Activated T-cell treated with anti-CD3 and anti-CD28 coated beads, Interleukin-2, amount 50 U/mL, for 72 hours (primary cell): ENCODE results near the gene DHFR. TPM values are rescaled to one million over a fixed set of nuclear protein-coding genes. Genes with fewer than 3 reads are reported as not detected.
"Not testable (repeated sequence)": the region's sequence is repeated elsewhere in the genome, so short reads cannot be mapped to it uniquely, and the experiment has no call there.

Experiments
- ATAC-seq, 2 donors: fragments of 150-1000 bp; cut with Tn5 transposase; replicated peaks in 1 of 2; 2 replicates each; pipeline ENCODE4 v1.10.0; 2021; ENCODE audit warnings: moderate library complexity in 2 of 2, mild to moderate bottlenecking in 1 of 2
- DNase-seq, 2 donors: peaks; one replicate each; pipeline ENCODE4 v3.0.0; 2021 to 2022; ENCODE audit warnings: mixed read lengths in 1 of 2
- H3K27ac Mint-ChIP-seq: one replicate; pipeline ENCODE4 v1.8.0; 2022; ENCODE audit warnings: mild to moderate bottlenecking, moderate library complexity, mixed read lengths
- H3K27me3 Mint-ChIP-seq: one replicate; pipeline ENCODE4 v1.8.0; 2022; ENCODE audit warnings: low read depth, mixed read lengths
- H3K36me3 Mint-ChIP-seq, 2 donors: one replicate each; pipeline ENCODE4 v1.8.0; 2022; ENCODE audit warnings: mixed read lengths in 2 of 2, mild to moderate bottlenecking in 1 of 2; ENCODE audit not compliant: insufficient read depth in 2 of 2
- H3K4me1 Mint-ChIP-seq: one replicate; pipeline ENCODE4 v1.8.0; 2022; ENCODE audit warnings: low read depth, mixed read lengths
- H3K4me3 Mint-ChIP-seq, 2 donors: one replicate each; pipeline ENCODE4 v1.8.0; 2022; ENCODE audit warnings: mild to moderate bottlenecking in 2 of 2, mixed read lengths in 2 of 2, moderate library complexity in 2 of 2
- H3K9me3 Mint-ChIP-seq, 2 donors: one replicate each; pipeline ENCODE4 v1.8.0; 2022; ENCODE audit warnings: mixed read lengths in 2 of 2
- total RNA-seq, 2 donors: library from RNA; stranded (reverse); gene quantifications; one replicate each; pipeline ENCODE4 v1.2.3, GENCODE V29; 2022

The DHFR gene
- total RNA-seq, 2 donors from 2014 or later: 48.6 to 49.4 TPM

DNA sequence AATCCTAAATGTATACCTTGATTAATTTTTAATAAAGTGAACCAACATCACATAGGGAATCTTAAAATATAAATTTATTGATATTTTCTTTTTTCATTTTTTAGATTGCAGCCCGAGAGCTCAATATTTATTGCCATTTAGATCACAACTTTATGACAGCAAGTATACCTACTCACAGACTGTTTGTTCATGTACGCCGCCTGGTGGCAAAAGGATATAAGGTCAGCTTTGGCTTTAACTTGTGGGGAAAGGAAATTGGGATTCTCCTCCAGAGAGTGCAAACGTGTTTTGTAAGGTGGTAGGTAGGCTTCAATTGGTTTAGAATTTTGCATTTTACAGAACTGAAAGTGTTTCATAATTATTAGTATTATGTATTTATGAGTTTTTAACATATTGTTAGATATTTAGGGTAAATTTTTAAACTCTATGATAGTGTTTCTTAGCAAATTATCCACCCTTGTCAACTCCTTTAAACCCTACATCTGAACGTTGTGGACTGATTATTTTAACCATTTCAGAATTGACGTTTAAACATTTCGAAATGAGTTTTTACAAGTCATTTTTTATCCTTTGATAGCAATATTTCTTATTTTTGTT is 17.5 kb upstream of the DHFR start:
- Mint-ChIP-seq H3K27ac (no peak overlapping the region), H3K4me3 (no peak overlapping the region), H3K27me3 (no peaks in the 10 kb centered on the region), H3K4me1 (no peaks in the 10 kb centered on the region), H3K36me3 (peaks cover 3 to 12% of the 10 kb centered on the region in 2 donors), H3K9me3 (no peaks in the 10 kb centered on the region)
- ATAC-seq (peak; percentile 60 to 65), DNase-seq (peak; percentile 67 to 70)

- Mint-ChIP-seq H3K27me3 (no peaks in the 10 kb centered on the region), H3K9me3 (no peaks in the 10 kb centered on the region), H3K36me3 (peaks cover 4 to 16% of the 10 kb centered on the region in 2 donors), H3K27ac (no peak overlapping the region), H3K4me1 (peaks cover 11% of the 10 kb centered on the region), H3K4me3 (no peak overlapping the region)
- ATAC-seq: peak in 1 of 2 donors; percentile 30
- DNase-seq: no peak
Observed at GRCh38 chr5:80668016-80668969, 13.5 kb upstream of the DHFR start.

DNA sequence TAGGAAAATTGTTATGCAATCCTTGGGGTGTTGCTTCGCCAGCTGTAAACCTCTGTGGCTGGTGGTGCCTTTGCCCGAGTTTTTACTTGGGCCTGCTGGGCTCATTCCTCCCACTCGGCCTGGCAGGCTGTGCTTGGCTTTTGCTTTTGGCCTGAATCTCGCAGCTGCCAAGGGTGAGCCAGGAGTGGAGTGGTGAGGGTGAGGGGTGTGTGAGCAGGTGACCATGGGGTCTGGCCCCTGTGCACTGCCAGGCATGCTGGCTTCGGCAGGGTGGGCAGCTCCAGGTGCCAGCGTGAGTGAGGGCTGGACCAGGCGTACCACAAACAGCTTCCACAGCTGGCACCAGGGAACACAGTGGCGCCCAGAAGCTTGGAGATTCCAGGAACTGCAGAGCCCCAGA is 12.6 kb upstream of the DHFR start:
- H3K36me3 Mint-ChIP-seq: peaks cover 4 to 22% of the 10 kb centered on the region in 2 donors
- no peak overlapping the region for H3K27ac Mint-ChIP-seq
- H3K27me3 Mint-ChIP-seq: no peaks in the 10 kb centered on the region
- ATAC-seq (no peak), DNase-seq (no peak)
- H3K4me3 Mint-ChIP-seq: no peak overlapping the region
- no peaks in the 10 kb centered on the region for H3K9me3 Mint-ChIP-seq
- peaks cover 11% of the 10 kb centered on the region for H3K4me1 Mint-ChIP-seq

GRCh38 chr5:80665057-80665456 is 10.3 kb upstream of the DHFR start:
- Mint-ChIP-seq H3K4me1 (peaks cover 19% of the 10 kb centered on the region), H3K36me3 (peaks cover 7 to 42% of the 10 kb centered on the region in 2 donors), H3K27ac (peak overlapping the region; percentile 33), H3K9me3 (no peaks in the 10 kb centered on the region), H3K4me3 (no peak overlapping the region), H3K27me3 (no peaks in the 10 kb centered on the region)
- DNase-seq (no peak), ATAC-seq (no peak)

DNA sequence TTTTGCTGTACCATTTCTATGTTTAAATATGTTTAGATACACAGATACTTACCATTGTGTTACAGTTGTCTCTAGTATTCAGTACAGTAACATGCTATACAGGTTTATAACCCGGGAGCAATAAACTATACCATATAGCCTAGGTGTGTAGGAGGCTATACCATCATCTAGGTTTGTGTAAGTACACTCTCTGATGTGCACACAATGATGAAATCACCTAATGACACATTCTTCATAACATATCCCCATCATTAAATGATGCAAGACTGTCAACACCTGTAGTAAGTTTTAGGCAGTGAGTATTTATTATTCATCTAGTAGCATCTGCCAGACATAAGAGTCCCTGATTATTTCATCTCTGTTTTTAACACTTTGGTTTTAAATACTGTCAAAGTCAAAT is 7.3 kb upstream of the DHFR start:
- peak overlapping the region; percentile 76 for H3K27ac Mint-ChIP-seq

GRCh38 chr5:80660661-80661060 is 5.9 kb upstream of the DHFR start:
- ATAC-seq, H3K27me3 Mint-ChIP-seq, H3K27ac Mint-ChIP-seq, DNase-seq, H3K9me3 Mint-ChIP-seq, H3K4me3 Mint-ChIP-seq: not testable (repeated sequence)
- Mint-ChIP-seq H3K36me3 (peaks cover 15 to 57% of the 10 kb centered on the region in 2 donors), H3K4me1 (peaks cover 29% of the 10 kb centered on the region)

More for the DNA sequence above, 7.3 kb upstream of the DHFR start:
- H3K4me1 Mint-ChIP-seq: peaks cover 19% of the 10 kb centered on the region
- H3K4me3 Mint-ChIP-seq: peak overlapping the region in 1 of 2 donors; percentile 16
- H3K9me3 Mint-ChIP-seq: no peaks in the 10 kb centered on the region
- peak; percentile 84 to 88 for ATAC-seq
- no peak for DNase-seq
- H3K36me3 Mint-ChIP-seq: peaks cover 15 to 55% of the 10 kb centered on the region in 2 donors
- H3K27me3 Mint-ChIP-seq: no peaks in the 10 kb centered on the region

GRCh38 chr5:80659106-80659505 is 4.3 kb upstream of the DHFR start:
- ATAC-seq (no peak), DNase-seq (no peak)
- peaks cover 15 to 49% of the 10 kb centered on the region in 2 donors for H3K36me3 Mint-ChIP-seq
- peaks cover 23% of the 10 kb centered on the region for H3K4me1 Mint-ChIP-seq
- H3K27ac Mint-ChIP-seq: peak overlapping the region; percentile 34
- H3K4me3 Mint-ChIP-seq: no peak overlapping the region
- no peaks in the 10 kb centered on the region for H3K9me3 Mint-ChIP-seq
- H3K27me3 Mint-ChIP-seq: no peaks in the 10 kb centered on the region

DNA sequence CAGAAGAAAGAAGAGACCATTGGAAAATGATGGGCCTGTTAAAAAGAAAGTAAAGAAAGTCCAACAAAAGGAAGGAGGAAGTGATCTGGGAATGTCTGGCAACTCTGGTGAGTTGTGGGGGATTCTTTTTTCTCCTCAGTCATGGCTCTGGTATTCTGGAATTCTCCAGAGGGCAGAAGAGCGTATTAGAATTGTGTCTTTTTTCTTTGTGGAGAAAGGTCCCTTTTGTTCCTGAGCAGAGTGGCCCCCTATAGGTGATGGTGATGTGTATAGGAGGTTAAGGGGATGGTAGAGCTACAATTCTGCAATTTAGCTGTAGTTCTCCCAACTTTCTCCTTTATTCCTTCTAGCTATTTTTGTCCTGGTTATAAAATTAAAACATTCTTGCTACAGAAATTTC is 1.6 kb upstream of the DHFR start:
- DNase-seq (no peak), ATAC-seq (no peak)
- peaks cover 20 to 39% of the 10 kb centered on the region in 2 donors for H3K36me3 Mint-ChIP-seq
- H3K4me3 Mint-ChIP-seq: peak overlapping the region in 1 of 2 donors; percentile 87
- no peaks in the 10 kb centered on the region for H3K9me3 Mint-ChIP-seq
- peak overlapping the region; percentile 94 for H3K27ac Mint-ChIP-seq
- no peaks in the 10 kb centered on the region for H3K27me3 Mint-ChIP-seq
- peaks cover 19% of the 10 kb centered on the region for H3K4me1 Mint-ChIP-seq

- Mint-ChIP-seq H3K36me3 (peaks cover 17 to 30% of the 10 kb centered on the region in 2 donors), H3K4me3 (peak overlapping the region in 1 of 2 donors; percentile 87), H3K9me3 (no peaks in the 10 kb centered on the region), H3K27ac (peak overlapping the region; percentile 94), H3K4me1 (peaks cover 11% of the 10 kb centered on the region), H3K27me3 (no peaks in the 10 kb centered on the region)
- no peak for ATAC-seq
- no peak for DNase-seq
Observed at GRCh38 chr5:80655231-80655774, 520 bp upstream of the DHFR start.

GRCh38 chr5:80654054-80654390 is 761 bp downstream of the DHFR start:
- Mint-ChIP-seq H3K9me3 (no peaks in the 10 kb centered on the region), H3K4me3 (no peak overlapping the region), H3K27me3 (no peaks in the 10 kb centered on the region), H3K4me1 (peaks cover 11% of the 10 kb centered on the region), H3K36me3 (peaks cover 10 to 18% of the 10 kb centered on the region in 2 donors), H3K27ac (peak overlapping the region; percentile 81)
- peak in 1 of 2 donors; percentile 5 for ATAC-seq
- peak in 1 of 2 donors; percentile 54 for DNase-seq

GRCh38 chr5:80653502-80653901 is 1.3 kb downstream of the DHFR start:
- Mint-ChIP-seq H3K4me1 (peaks cover 11% of the 10 kb centered on the region), H3K4me3 (no peak overlapping the region), H3K27me3 (no peaks in the 10 kb centered on the region), H3K36me3 (peaks cover 10 to 18% of the 10 kb centered on the region in 2 donors), H3K9me3 (no peaks in the 10 kb centered on the region), H3K27ac (peak overlapping the region; percentile 81)
- no peak for ATAC-seq
- DNase-seq: no peak

- DNase-seq (no peak), ATAC-seq (no peak)
- peaks cover 10 to 44% of the 10 kb centered on the region in 2 donors for H3K36me3 Mint-ChIP-seq
- H3K27ac Mint-ChIP-seq: no peak overlapping the region
- no peak overlapping the region for H3K4me3 Mint-ChIP-seq
- H3K4me1 Mint-ChIP-seq: peaks cover 5% of the 10 kb centered on the region
- no peaks in the 10 kb centered on the region for H3K9me3 Mint-ChIP-seq
- H3K27me3 Mint-ChIP-seq: no peaks in the 10 kb centered on the region
Observed at GRCh38 chr5:80646926-80647325, 7.9 kb downstream of the DHFR start.

- DNase-seq (no peak), ATAC-seq (no peak)
- H3K27me3 Mint-ChIP-seq: no peaks in the 10 kb centered on the region
- H3K36me3 Mint-ChIP-seq: peaks cover 10 to 54% of the 10 kb centered on the region in 2 donors
- H3K4me3 Mint-ChIP-seq: no peak overlapping the region
- H3K4me1 Mint-ChIP-seq: peaks cover 12% of the 10 kb centered on the region
- no peaks in the 10 kb centered on the region for H3K9me3 Mint-ChIP-seq
- no peak overlapping the region for H3K27ac Mint-ChIP-seq
Observed at GRCh38 chr5:80644900-80645299, 9.9 kb downstream of the DHFR start.
